22Rv1 (cell line): ENCODE data around the gene CCDC7.
"Not testable (repeated sequence)": the region's sequence is repeated elsewhere in the genome, so short reads cannot be mapped to it uniquely, and the experiment has no call there.

Source experiments
- H3K27ac ChIP-seq: fragments of 450-650 bp; 2 replicates; pipeline ENCODE4 v1.5.1; 2017
- ZFX ChIP-seq: fragments of 450-650 bp; IDR thresholded peaks from 2 replicates; pipeline ENCODE4 v1.6.1; 2017; ENCODE audit warnings: antibody characterized with exemption, borderline replicate concordance
- TF ChIP-seq, protein P1 (sequence below): fragments of 450-650 bp; IDR thresholded peaks from 2 replicates; pipeline ENCODE4 v1.5.1; 2017; ENCODE audit warnings: mild to moderate bottlenecking

CCDC7 gene

DNA sequence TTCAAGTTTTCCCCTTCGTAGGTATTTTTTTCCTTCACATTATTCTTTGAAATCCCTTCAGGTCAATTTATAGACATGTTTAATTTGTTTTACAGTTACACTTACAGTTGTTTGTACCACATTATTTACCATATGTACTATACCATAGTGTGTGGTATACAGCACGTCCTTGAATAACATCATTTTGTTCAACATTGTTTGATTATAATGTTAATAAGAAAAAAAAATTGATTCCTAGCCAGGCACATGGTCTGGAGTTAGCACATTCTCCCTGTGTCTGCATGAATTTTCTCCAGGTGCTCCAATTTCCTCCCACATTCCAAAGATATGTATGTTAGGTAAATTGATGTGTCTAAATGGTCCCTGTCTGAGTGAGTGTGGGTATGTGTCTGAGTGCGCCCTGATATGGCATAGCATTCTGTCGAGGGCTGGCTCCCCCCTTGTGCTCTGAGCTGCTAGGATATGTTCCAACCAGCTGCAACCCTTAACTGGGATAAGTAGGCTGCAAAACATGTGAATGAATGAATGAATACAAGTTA lies 247.6 kb downstream of the CCDC7 start:
- H3K27ac ChIP-seq = no peak overlapping the region
- TF ChIP-seq ZFX = no peak
- TF ChIP-seq, protein P1, sequence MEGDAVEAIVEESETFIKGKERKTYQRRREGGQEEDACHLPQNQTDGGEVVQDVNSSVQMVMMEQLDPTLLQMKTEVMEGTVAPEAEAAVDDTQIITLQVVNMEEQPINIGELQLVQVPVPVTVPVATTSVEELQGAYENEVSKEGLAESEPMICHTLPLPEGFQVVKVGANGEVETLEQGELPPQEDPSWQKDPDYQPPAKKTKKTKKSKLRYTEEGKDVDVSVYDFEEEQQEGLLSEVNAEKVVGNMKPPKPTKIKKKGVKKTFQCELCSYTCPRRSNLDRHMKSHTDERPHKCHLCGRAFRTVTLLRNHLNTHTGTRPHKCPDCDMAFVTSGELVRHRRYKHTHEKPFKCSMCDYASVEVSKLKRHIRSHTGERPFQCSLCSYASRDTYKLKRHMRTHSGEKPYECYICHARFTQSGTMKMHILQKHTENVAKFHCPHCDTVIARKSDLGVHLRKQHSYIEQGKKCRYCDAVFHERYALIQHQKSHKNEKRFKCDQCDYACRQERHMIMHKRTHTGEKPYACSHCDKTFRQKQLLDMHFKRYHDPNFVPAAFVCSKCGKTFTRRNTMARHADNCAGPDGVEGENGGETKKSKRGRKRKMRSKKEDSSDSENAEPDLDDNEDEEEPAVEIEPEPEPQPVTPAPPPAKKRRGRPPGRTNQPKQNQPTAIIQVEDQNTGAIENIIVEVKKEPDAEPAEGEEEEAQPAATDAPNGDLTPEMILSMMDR = no peak

GRCh38 chr10:32699683-32700082 lies 253.7 kb downstream of the CCDC7 start:
- not testable (repeated sequence) for H3K27ac ChIP-seq

DNA sequence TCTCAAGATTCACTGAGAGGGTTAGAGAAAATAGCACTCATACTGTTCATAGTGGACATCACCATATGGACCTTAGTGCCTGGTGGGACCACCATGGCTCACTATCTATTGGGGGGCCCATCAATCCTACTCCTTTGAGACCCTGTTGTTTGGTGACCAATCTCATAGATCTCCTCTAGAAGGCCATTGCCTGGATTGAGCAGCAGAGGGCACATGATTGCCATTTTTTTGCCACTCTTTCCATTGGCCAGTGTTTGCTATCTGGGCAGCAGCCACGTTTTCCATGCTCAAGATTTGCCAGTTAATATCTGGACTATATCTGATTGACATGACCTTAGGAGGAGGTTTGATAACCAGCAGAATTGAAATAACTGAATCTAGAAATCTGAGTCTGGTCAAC lies 267.6 kb downstream of the CCDC7 start:
- TF ChIP-seq ZFX = no peak
- TF ChIP-seq, protein P1 = peak; percentile 23; the same call in 1 of the 2 replicates
- no peak overlapping the region for H3K27ac ChIP-seq

- TF ChIP-seq, protein P1 = no peak
- no peak for TF ChIP-seq ZFX
- no peak overlapping the region for H3K27ac ChIP-seq
Measured at GRCh38 chr10:32731527-32731926, 285.6 kb downstream of the CCDC7 start.

- TF ChIP-seq ZFX = no peak
- TF ChIP-seq, protein P1 = no peak
- H3K27ac ChIP-seq = no peak overlapping the region
Measured at GRCh38 chr10:32738958-32739357, 293.0 kb downstream of the CCDC7 start.

- no peak for TF ChIP-seq ZFX
- TF ChIP-seq, protein P1 = no peak
- no peak overlapping the region for H3K27ac ChIP-seq
Measured at GRCh38 chr10:32744321-32744720, 298.4 kb downstream of the CCDC7 start.

- TF ChIP-seq, protein P1 = no peak
- TF ChIP-seq ZFX = no peak
- H3K27ac ChIP-seq = no peak overlapping the region
Measured at GRCh38 chr10:32746869-32747268, 300.9 kb downstream of the CCDC7 start.

DNA sequence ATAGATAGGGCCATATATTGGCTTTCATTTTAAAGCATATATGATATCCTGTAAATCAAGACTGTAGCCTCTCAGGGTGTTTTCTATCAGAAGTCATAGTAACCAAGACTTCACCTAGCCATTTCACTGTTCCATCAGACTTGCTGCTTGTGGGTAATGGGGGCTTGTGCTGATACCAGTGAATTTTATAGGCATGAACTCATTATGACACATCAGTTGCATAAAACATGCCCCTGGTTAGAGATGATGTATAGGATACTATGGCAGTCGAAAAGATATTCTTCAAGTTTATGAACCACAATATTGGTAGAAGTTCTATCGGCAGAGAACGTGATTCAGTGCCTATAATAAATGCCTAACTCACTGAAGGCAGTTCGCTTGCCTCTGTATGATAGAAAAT lies 305.6 kb downstream of the CCDC7 start:
- TF ChIP-seq, protein P1 = no peak
- no peak for TF ChIP-seq ZFX
- no peak overlapping the region for H3K27ac ChIP-seq
